ENCODE measurements around the gene MYH7B. TPM values are rescaled to one million over a fixed set of nuclear protein-coding genes. Genes with fewer than 3 reads are reported as not detected.

Gene MYH7B
- total RNA-seq, 4 donors from 2014 or later: 0.41 to 3.0 (median 0.51) TPM; not detected in 1

DNA sequence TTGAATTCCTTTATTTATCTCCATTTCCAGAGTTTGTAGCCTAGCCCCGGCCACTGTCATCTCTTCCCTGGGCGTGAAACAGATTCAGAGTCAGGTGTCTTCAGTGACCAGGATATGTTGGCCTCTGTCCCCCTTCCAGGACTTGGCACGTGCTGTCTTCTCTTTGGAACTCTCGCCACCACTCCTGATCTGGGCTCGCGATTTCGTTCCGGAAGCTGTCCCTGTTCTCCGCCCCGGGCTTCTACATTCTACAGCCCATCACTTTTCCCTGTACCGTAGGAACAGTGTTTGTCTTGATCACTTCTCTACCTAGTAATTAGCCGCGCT lies 801 bp upstream of the MYH7B start:
- Histone ChIP-seq H3K27me3 (no peaks in the 10 kb centered on the region), H3K4me1 (no peaks in the 10 kb centered on the region), H3K4me3 (peak overlapping the region; percentile 64 to 84), H3K27ac (peak overlapping the region; percentile 91 to 92), H3K9me3 (no peaks in the 10 kb centered on the region), H3K36me3 (no peaks in the 10 kb centered on the region)
- intact Hi-C loops (cut with DNase I; ENCODE audit: low total_unique reads): loop anchor here (5.0 kb wide), 1 partner anchor 83 kb away; the partner anchor contains the start of gene GGT7
- DNase-seq: peak in 1 of 2 donors; percentile 27
- TF ChIP-seq, protein P1, sequence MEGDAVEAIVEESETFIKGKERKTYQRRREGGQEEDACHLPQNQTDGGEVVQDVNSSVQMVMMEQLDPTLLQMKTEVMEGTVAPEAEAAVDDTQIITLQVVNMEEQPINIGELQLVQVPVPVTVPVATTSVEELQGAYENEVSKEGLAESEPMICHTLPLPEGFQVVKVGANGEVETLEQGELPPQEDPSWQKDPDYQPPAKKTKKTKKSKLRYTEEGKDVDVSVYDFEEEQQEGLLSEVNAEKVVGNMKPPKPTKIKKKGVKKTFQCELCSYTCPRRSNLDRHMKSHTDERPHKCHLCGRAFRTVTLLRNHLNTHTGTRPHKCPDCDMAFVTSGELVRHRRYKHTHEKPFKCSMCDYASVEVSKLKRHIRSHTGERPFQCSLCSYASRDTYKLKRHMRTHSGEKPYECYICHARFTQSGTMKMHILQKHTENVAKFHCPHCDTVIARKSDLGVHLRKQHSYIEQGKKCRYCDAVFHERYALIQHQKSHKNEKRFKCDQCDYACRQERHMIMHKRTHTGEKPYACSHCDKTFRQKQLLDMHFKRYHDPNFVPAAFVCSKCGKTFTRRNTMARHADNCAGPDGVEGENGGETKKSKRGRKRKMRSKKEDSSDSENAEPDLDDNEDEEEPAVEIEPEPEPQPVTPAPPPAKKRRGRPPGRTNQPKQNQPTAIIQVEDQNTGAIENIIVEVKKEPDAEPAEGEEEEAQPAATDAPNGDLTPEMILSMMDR (IDR thresholded peaks at IDR 0.05): no peak
- TF ChIP-seq POLR2A (IDR thresholded peaks at IDR 0.05): no peak

DNA sequence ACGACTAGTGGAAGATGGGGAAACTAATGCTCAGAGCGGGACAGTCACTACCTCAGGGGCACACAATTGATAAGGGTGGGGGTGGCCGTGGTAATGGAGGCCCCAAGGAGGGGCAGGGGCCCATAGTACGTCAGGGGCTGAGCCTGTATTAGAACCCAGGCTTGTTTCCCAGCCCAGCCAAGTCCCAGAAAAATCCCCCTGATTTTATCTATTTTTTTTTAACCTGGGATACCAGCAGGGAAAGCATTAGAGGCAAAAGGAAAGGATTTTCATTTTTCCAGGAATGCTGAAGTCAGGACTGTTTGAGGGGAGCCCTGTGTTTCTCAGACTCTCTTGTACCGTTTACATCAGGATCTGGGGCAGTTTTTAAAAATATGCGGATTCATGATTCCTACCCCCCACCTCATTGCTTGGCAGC lies 382 bp downstream of the MYH7B start:
- intact Hi-C loops (cut with DNase I; ENCODE audit: low total_unique reads): loop anchor here (5.0 kb wide), 1 partner anchor 84 kb away; the partner anchor contains the start of gene GGT7
- Histone ChIP-seq H3K9me3 (no peaks in the 10 kb centered on the region), H3K27ac (peak overlapping the region; percentile 91 to 92), H3K36me3 (no peaks in the 10 kb centered on the region), H3K4me3 (peak overlapping the region; percentile 64 to 84), H3K4me1 (no peaks in the 10 kb centered on the region), H3K27me3 (no peaks in the 10 kb centered on the region)
- DNase-seq: no peak
- no peak for TF ChIP-seq POLR2A (IDR thresholded peaks at IDR 0.05)
- TF ChIP-seq, protein P1 (IDR thresholded peaks at IDR 0.05): no peak

DNA sequence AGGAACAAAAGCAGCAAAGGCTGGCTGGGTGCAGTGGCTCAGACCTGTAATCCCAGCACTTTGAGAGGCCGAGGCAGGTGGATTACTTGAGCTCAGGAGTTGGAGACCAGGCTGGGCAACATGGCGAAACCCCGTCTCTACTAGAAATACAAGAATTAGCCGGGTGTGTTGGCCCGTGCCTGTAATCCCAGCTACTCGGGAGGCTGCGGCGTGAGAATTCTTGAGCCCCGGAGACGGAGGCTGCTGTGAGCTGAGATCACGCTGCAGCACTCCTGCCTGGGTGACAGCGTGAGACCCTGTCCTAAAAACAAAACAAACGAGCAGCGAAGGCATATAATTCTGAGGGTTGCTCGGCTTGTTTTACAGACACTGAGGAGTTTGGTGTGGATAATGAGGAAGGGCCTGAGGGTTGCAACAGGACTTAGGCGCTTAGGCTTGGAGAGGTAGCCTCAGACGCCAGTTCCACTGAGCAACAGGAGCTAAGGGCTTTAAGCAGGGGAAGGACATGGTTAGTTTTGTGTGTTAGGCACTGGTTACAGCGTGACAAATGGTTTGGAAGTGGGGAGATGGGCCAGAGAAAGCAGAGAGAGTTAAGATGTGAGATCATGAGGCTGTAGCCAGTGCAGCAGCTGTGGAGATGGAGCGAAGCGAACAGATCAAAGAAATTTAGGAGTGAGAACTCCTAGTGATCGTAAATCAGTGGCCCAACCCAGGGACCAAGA lies 1.2 kb downstream of the MYH7B start:
- no peak for DNase-seq
- Histone ChIP-seq H3K27me3 (no peaks in the 10 kb centered on the region), H3K4me1 (no peaks in the 10 kb centered on the region), H3K9me3 (no peaks in the 10 kb centered on the region), H3K36me3 (no peaks in the 10 kb centered on the region), H3K27ac (no peak overlapping the region), H3K4me3 (no peak overlapping the region)
- TF ChIP-seq, protein P1 (IDR thresholded peaks at IDR 0.05): no peak
- no peak for TF ChIP-seq POLR2A (IDR thresholded peaks at IDR 0.05)
- intact Hi-C loops (cut with DNase I; ENCODE audit: low total_unique reads): loop anchor here (5.0 kb wide), 1 partner anchor 85 kb away; the partner anchor contains the start of gene GGT7

DNA sequence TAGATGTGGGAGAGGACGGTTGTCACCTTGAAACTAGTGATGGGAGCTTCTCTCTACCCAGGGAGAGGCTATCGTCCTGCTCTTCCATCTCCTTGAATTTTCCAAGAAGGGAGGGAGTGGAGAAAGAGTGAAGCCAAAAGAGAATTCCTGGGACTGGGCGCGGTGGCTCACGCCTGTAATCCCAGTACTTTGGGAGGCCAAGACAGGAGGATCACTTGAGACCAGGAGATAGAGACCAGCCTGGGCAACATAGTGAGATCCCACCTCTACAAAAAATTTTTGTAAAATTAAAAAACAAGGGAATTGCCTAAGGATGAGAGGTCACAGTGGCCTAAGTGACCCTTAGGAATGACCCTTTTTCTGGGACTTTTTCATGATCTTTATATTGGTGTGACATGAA lies 8.8 kb downstream of the MYH7B start:
- Histone ChIP-seq H3K36me3 (no peaks in the 10 kb centered on the region), H3K4me3 (no peak overlapping the region), H3K27ac (no peak overlapping the region), H3K4me1 (no peaks in the 10 kb centered on the region), H3K27me3 (no peaks in the 10 kb centered on the region), H3K9me3 (no peaks in the 10 kb centered on the region)
- no peak for DNase-seq
- intact Hi-C loops (cut with DNase I; ENCODE audit: low total_unique reads): no loop called here
- TF ChIP-seq POLR2A (IDR thresholded peaks at IDR 0.05): no peak
- TF ChIP-seq, protein P1 (IDR thresholded peaks at IDR 0.05): no peak

DNA sequence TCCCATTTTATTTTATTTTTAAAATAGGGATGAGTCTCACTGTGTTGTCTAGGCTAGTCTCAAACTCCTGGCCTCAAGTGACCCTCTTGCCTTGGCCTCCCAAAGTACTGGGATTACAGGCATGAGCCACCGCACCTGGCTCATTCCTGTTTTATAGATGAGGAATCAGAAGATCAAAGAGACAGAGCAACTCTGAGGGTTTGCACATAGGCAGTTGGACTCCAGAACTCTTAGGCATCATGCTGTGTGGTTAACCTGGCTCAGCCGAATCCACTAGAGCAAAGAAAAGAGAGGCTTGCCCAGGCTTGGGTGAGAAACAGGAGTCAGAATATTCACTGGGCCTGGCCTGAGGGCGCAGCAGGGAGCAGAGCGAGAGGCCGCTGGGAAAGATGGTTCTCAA lies 9.4 kb downstream of the MYH7B start:
- no peaks in the 10 kb centered on the region for H3K4me1 ChIP-seq
- no peak overlapping the region for H3K27ac ChIP-seq
- H3K36me3 ChIP-seq: no peaks in the 10 kb centered on the region
- intact Hi-C loops (cut with DNase I; ENCODE audit: low total_unique reads): no loop called here
- no peaks in the 10 kb centered on the region for H3K27me3 ChIP-seq
- no peak for TF ChIP-seq POLR2A (IDR thresholded peaks at IDR 0.05)
- TF ChIP-seq, protein P1 (IDR thresholded peaks at IDR 0.05): no peak
- DNase-seq: no peak
- H3K9me3 ChIP-seq: no peaks in the 10 kb centered on the region
- H3K4me3 ChIP-seq: no peak overlapping the region

Measured in uterus (tissue), 4 donors.